ENCODE measurements around the gene TES. TPM values are rescaled to one million over a fixed set of nuclear protein-coding genes. Genes with fewer than 3 reads are reported as not detected.
"Not testable (repeated sequence)": the region's sequence is repeated elsewhere in the genome, so short reads cannot be mapped to it uniquely, and the experiment has no call there.

The TES gene
- total RNA-seq, 1 donor from 2014 or later, result 19.0 TPM

GRCh38 chr7:116234517-116235200 is 24.3 kb downstream of the TES start:
- intact Hi-C loops (cut with DNase I), result loop anchor here (5.0 kb wide), 1 partner anchor 57 kb away; no protein-coding TSS in a partner anchor
- DNase-seq, result no peak
- no peak for ATAC-seq (ENCODE audit: poor library complexity)

- ATAC-seq (ENCODE audit: poor library complexity), result no peak
- intact Hi-C loops (cut with DNase I), result loop anchor here (5.0 kb wide), 1 partner anchor 58 kb away; no protein-coding TSS in a partner anchor
- DNase-seq, result no peak
These were observed 25.0 kb downstream of the TES start for GRCh38 chr7:116235380-116235779.

- DNase-seq (no peak), ATAC-seq (ENCODE audit: poor library complexity) (peak; percentile 63)
- intact Hi-C loops (cut with DNase I), result loop anchor here (5.0 kb wide), 1 partner anchor 59 kb away; no protein-coding TSS in a partner anchor
These were observed 25.8 kb downstream of the TES start for GRCh38 chr7:116236020-116236630.

- intact Hi-C loops (cut with DNase I), result loop anchor here (5.0 kb wide), 1 partner anchor 62 kb away; no protein-coding TSS in a partner anchor
- ATAC-seq (ENCODE audit: poor library complexity) (no peak), DNase-seq (no peak)
These were observed 28.7 kb downstream of the TES start for GRCh38 chr7:116239020-116239419.

- intact Hi-C loops (cut with DNase I), result loop anchor here (5.0 kb wide), 1 partner anchor 62 kb away; no protein-coding TSS in a partner anchor
- ATAC-seq (ENCODE audit: poor library complexity), result no peak
- no peak for DNase-seq
These were observed 29.1 kb downstream of the TES start for GRCh38 chr7:116239434-116239833.

- ATAC-seq (ENCODE audit: poor library complexity), result no peak
- DNase-seq, result no peak
- intact Hi-C loops (cut with DNase I), result no loop called here
These were observed 29.8 kb downstream of the TES start for GRCh38 chr7:116240024-116240668.

- no peak for ATAC-seq (ENCODE audit: poor library complexity)
- intact Hi-C loops (cut with DNase I), result no loop called here
These were observed 31.0 kb downstream of the TES start for GRCh38 chr7:116241291-116241690.

GRCh38 chr7:116242178-116242577 is 31.8 kb downstream of the TES start:
- DNase-seq, result no peak
- intact Hi-C loops (cut with DNase I), result no loop called here
- ATAC-seq (ENCODE audit: poor library complexity), result no peak

More at GRCh38 chr7:116241291-116241690, 31.0 kb downstream of the TES start:
- DNase-seq, result no peak

- DNase-seq, result no peak
- intact Hi-C loops (cut with DNase I), result no loop called here
- ATAC-seq (ENCODE audit: poor library complexity), result no peak
These were observed 32.4 kb downstream of the TES start for GRCh38 chr7:116242759-116243158.

GRCh38 chr7:116244803-116245202 is 34.5 kb downstream of the TES start:
- ATAC-seq (ENCODE audit: poor library complexity); intact Hi-C loops (cut with DNase I); DNase-seq: not testable (repeated sequence)

GRCh38 chr7:116246357-116246756 is 36.0 kb downstream of the TES start:
- no peak for ATAC-seq (ENCODE audit: poor library complexity)
- intact Hi-C loops (cut with DNase I), result no loop called here

GRCh38 chr7:116249969-116250553 is 39.7 kb downstream of the TES start:
- intact Hi-C loops (cut with DNase I), result no loop called here
- ATAC-seq (ENCODE audit: poor library complexity), result peak; percentile 46
- no peak for DNase-seq

More at GRCh38 chr7:116246357-116246756, 36.0 kb downstream of the TES start:
- DNase-seq, result no peak

GRCh38 chr7:116251675-116252074 is 41.3 kb downstream of the TES start:
- intact Hi-C loops (cut with DNase I), result no loop called here
- ATAC-seq (ENCODE audit: poor library complexity) (peak; percentile 15), DNase-seq (no peak)

- ATAC-seq (ENCODE audit: poor library complexity), result peak; percentile 41
- intact Hi-C loops (cut with DNase I), result no loop called here
- no peak for DNase-seq
These were observed 41.9 kb downstream of the TES start for GRCh38 chr7:116252249-116252648.

GRCh38 chr7:116257156-116257555 is 46.8 kb downstream of the TES start:
- DNase-seq (no peak), ATAC-seq (ENCODE audit: poor library complexity) (no peak)
- intact Hi-C loops (cut with DNase I), result loop anchor here (5.0 kb wide), 1 partner anchor 555 kb away; no protein-coding TSS in a partner anchor

GRCh38 chr7:116258734-116259133 is 48.4 kb downstream of the TES start:
- intact Hi-C loops (cut with DNase I), result loop anchor here (2.0 to 5.0 kb wide), 2 partner anchors 332 to 554 kb away; no protein-coding TSS in a partner anchor
- DNase-seq (no peak), ATAC-seq (ENCODE audit: poor library complexity) (peak; percentile 71)

GRCh38 chr7:116259156-116259870 is 49.0 kb downstream of the TES start:
- peak; percentile 29 for ATAC-seq (ENCODE audit: poor library complexity)
- DNase-seq, result no peak
- intact Hi-C loops (cut with DNase I), result loop anchor here (2.0 to 5.0 kb wide), 2 partner anchors 331 to 553 kb away; no protein-coding TSS in a partner anchor

GRCh38 chr7:116259871-116260440 is 49.6 kb downstream of the TES start:
- DNase-seq (no peak), ATAC-seq (ENCODE audit: poor library complexity) (no peak)
- intact Hi-C loops (cut with DNase I), result loop anchor here (2.0 to 10.0 kb wide), 3 partner anchors 95 to 552 kb away; no protein-coding TSS in a partner anchor

Data from Right ventricle myocardium superior (tissue), 1 donor.